PC-3 (cell line): ENCODE results near the gene KDM7A.

ENCODE experiments used
- CTCF ChIP-seq: fragments of 300-600 bp; sonication (generic); conservative IDR thresholded peaks from 2 replicates; pipeline ENCODE4 v1.5.1; 2017; ENCODE audit warnings: antibody characterized with exemption, low read depth, mild to moderate bottlenecking, low read length
- EZH2 ChIP-seq: fragments of 300-600 bp; sonication (generic); IDR thresholded peaks from one replicate; pipeline ENCODE4 v1.6.1; 2017; ENCODE audit warnings: antibody characterized with exemption, mild to moderate bottlenecking, low read length; ENCODE audit not compliant: unreplicated experiment

- no peak for TF ChIP-seq CTCF
- TF ChIP-seq EZH2, result no peak
Measured at GRCh38 chr7:140136073-140136472, 40.7 kb downstream of the KDM7A start.
